ENCODE data around the gene DNAJC4. TPM values are rescaled to one million over a fixed set of nuclear protein-coding genes. Genes with fewer than 3 reads are reported as not detected.

Gene DNAJC4
- total RNA-seq, 1 donor from 2014 or later: 48.2 TPM

DNA sequence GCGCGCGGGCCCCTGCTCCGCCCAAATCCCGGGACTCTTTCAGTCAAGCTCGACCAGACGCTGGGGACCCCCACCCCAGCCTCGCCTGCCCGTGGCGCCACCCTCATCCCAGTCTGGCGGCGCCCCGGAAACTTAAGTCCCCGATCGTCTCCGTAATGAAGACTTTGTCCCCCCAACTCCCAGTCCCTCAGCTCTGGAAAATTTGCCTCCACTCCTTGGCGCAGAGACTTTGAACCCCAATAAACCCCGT, 21.3 kb downstream of the DNAJC4 start:
- Mint-ChIP-seq H3K9me3 (no peaks in the 10 kb centered on the region), H3K4me1 (ENCODE audit: unreplicated experiment) (peaks cover 21% of the 10 kb centered on the region), H3K36me3 (no peaks in the 10 kb centered on the region), H3K27ac (peak overlapping the region; percentile 56), H3K4me3 (peak overlapping the region; percentile 92), H3K27me3 (no peaks in the 10 kb centered on the region)
- DNase-seq (ENCODE audit: extremely low spot score, unreplicated experiment): no peak
- TF ChIP-seq CTCF (conservative IDR thresholded peaks at IDR 0.05): no peak

- no peaks in the 10 kb centered on the region for H3K36me3 Mint-ChIP-seq
- no peaks in the 10 kb centered on the region for H3K9me3 Mint-ChIP-seq
These were observed 21.9 kb downstream of the DNAJC4 start for GRCh38 chr11:64252003-64252872.

GRCh38 chr11:64253043-64253442, 22.7 kb downstream of the DNAJC4 start:
- H3K9me3 Mint-ChIP-seq: no peaks in the 10 kb centered on the region
- peaks cover 17% of the 10 kb centered on the region for H3K4me1 Mint-ChIP-seq (ENCODE audit: unreplicated experiment)
- TF ChIP-seq CTCF (conservative IDR thresholded peaks at IDR 0.05): no peak
- no peaks in the 10 kb centered on the region for H3K27me3 Mint-ChIP-seq
- peak overlapping the region; percentile 70 for H3K4me3 Mint-ChIP-seq
- no peaks in the 10 kb centered on the region for H3K36me3 Mint-ChIP-seq
- no peak overlapping the region for H3K27ac Mint-ChIP-seq
- DNase-seq (ENCODE audit: extremely low spot score, unreplicated experiment): no peak

More at GRCh38 chr11:64252003-64252872, 21.9 kb downstream of the DNAJC4 start:
- H3K27ac Mint-ChIP-seq: peak overlapping the region; percentile 56
- peaks cover 21% of the 10 kb centered on the region for H3K4me1 Mint-ChIP-seq (ENCODE audit: unreplicated experiment)
- peak overlapping the region; percentile 92 for H3K4me3 Mint-ChIP-seq
- TF ChIP-seq CTCF (conservative IDR thresholded peaks at IDR 0.05): peak; percentile 28
- DNase-seq (ENCODE audit: extremely low spot score, unreplicated experiment): no peak
- no peaks in the 10 kb centered on the region for H3K27me3 Mint-ChIP-seq

DNA sequence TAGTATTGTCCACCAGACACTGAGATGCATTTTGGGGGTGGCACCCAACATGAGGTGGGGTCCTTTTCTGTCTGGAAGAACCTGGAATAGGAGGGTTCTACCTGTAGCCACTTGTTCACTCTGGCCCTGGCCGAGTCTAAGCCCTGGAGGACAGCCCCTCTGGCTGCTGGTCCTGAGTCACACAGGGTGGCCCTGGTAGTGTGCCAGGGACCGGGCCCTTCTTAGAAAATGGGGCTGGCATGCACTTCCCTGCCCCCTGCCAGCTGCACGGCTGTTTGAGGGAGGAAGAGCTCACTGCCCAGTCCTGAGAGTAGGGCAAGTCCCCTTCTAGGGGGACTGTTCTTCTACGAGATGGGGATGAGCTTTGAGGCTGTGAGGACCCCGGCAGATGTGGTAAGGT, 23.1 kb downstream of the DNAJC4 start:
- Mint-ChIP-seq H3K27ac (peak overlapping the region; percentile 53), H3K4me1 (ENCODE audit: unreplicated experiment) (peaks cover 15% of the 10 kb centered on the region), H3K4me3 (peak overlapping the region; percentile 70), H3K27me3 (no peaks in the 10 kb centered on the region), H3K36me3 (no peaks in the 10 kb centered on the region), H3K9me3 (no peaks in the 10 kb centered on the region)
- no peak for TF ChIP-seq CTCF (conservative IDR thresholded peaks at IDR 0.05)
- no peak for DNase-seq (ENCODE audit: extremely low spot score, unreplicated experiment)

GRCh38 chr11:64254326-64254725, 24.0 kb downstream of the DNAJC4 start:
- peak overlapping the region; percentile 53 for H3K27ac Mint-ChIP-seq
- H3K4me1 Mint-ChIP-seq (ENCODE audit: unreplicated experiment): peaks cover 15% of the 10 kb centered on the region
- no peaks in the 10 kb centered on the region for H3K27me3 Mint-ChIP-seq
- peaks cover 1% of the 10 kb centered on the region for H3K36me3 Mint-ChIP-seq
- peak overlapping the region; percentile 55 for H3K4me3 Mint-ChIP-seq
- no peak for TF ChIP-seq CTCF (conservative IDR thresholded peaks at IDR 0.05)
- H3K9me3 Mint-ChIP-seq: no peaks in the 10 kb centered on the region
- DNase-seq (ENCODE audit: extremely low spot score, unreplicated experiment): no peak

All from type B pancreatic cell (in vitro differentiated cells).